K562 (cell line): ENCODE measurements around the gene ITK. TPM values are rescaled to one million over a fixed set of nuclear protein-coding genes. Genes with fewer than 3 reads are reported as not detected.

Experiments
- ATAC-seq: fragments of 200-7000 bp; cut with Tn5 transposase; 3 replicates; pipeline ENCODE4 v1.9.1; 2020; ENCODE audit warnings: moderate library complexity
- BruUV-seq: library from RNA; stranded (reverse); fragments of 400-500 nt; replicated peaks from 2 replicates; lab custom pipeline; 2021; lab: Mats Ljungman, UMichigan
- CTCF ChIA-PET: fragments of 300-600 bp; formaldehyde crosslinking; extraction: SDS; loops from one replicate; lab custom pipeline; 2021; ENCODE audit warnings: low intra/inter-chr PET ratio; lab: Yijun Ruan, JAX
- POLR2A ChIA-PET: fragments of 300-600, 350-650 bp; sonication (Branson Sonifier 250); formaldehyde crosslinking; extraction: SDS; loops from one replicate; lab custom pipeline; 2021; ENCODE audit warnings: antibody characterized with exemption, inconsistent platforms; lab: Yijun Ruan, JAX
- DNase-seq, 4 experiments: peaks; one replicate each; pipeline versions ENCODE4 v3.0.0 to v3.0.0-alpha.2; 2011 to 2018; ENCODE audit warnings: low spot score in 3 of 4, mixed read lengths in 3 of 4; ENCODE audit errors: extremely low read depth in 1 of 4
- FAIRE-seq: peaks from 2 replicates; lab custom pipeline; 2011; peaks lifted over from hg19 to GRCh38; lab: Jason Lieb, UNC
- H2AFZ ChIP-seq: 2 replicates; pipeline ENCODE4 v1.6.0; 2011; ENCODE audit warnings: low read depth, low read length, control low read depth, inconsistent platforms
- H3K27ac ChIP-seq: fragments of 200-600 bp; 3 replicates; pipeline ENCODE4 v1.8.0; 2011; ENCODE audit warnings: low read depth, mild to moderate bottlenecking, control low read depth, inconsistent platforms, low read length, moderate library complexity, mixed read lengths; ENCODE audit errors: extremely low read depth
- H3K27me3 ChIP-seq, 2 experiments: fragments of 300-600 bp in 1 of 2; 2 replicates in 1 of 2; 3 replicates in 1 of 2; pipeline versions ENCODE4 v1.6.0 to v1.8.0; 2011; ENCODE audit warnings: inconsistent platforms in 2 of 2, low read length in 2 of 2, mild to moderate bottlenecking in 1 of 2, mixed read lengths in 1 of 2, moderate library complexity in 1 of 2; ENCODE audit not compliant: control insufficient read depth in 2 of 2, insufficient read depth in 2 of 2
- H3K36me3 ChIP-seq: fragments of 300-600 bp; 3 replicates; pipeline ENCODE4 v1.8.0; 2011; ENCODE audit warnings: mild to moderate bottlenecking, low read length, inconsistent platforms; ENCODE audit not compliant: control insufficient read depth, insufficient read depth
- H3K4me1 ChIP-seq, 2 experiments: fragments of 200-600 bp in 1 of 2; replicated peaks in 1 of 2; 2 replicates in 1 of 2; 3 replicates in 1 of 2; pipeline versions ENCODE4 v1.5.1 to v1.8.0; 2011; ENCODE audit warnings: inconsistent platforms in 2 of 2, low read length in 2 of 2, mild to moderate bottlenecking in 1 of 2, mixed read lengths in 1 of 2, moderate library complexity in 1 of 2; ENCODE audit not compliant: control insufficient read depth in 2 of 2, insufficient read depth in 2 of 2
- H3K4me2 ChIP-seq: 2 replicates; pipeline ENCODE4 v1.6.1; 2011; ENCODE audit warnings: low read length, control low read depth, inconsistent platforms, mixed read lengths; ENCODE audit not compliant: insufficient read depth
- H3K4me3 ChIP-seq: fragments of 200-600 bp; sonication (generic), shearing (Covaris generic); 2 replicates; pipeline ENCODE4 v1.5.1; 2016; ENCODE audit warnings: control low read depth, inconsistent platforms
- H3K79me2 ChIP-seq: fragments of 200-600 bp; 3 replicates; pipeline ENCODE4 v1.8.0; 2011; ENCODE audit warnings: low read length, inconsistent platforms; ENCODE audit not compliant: control insufficient read depth, insufficient read depth
- H3K9ac ChIP-seq, 2 experiments: 2 replicates each; pipeline versions ENCODE4 v1.6.0 to v1.6.1; 2011; ENCODE audit warnings: low read depth in 2 of 2, low read length in 2 of 2, control low read depth in 1 of 2, inconsistent platforms in 1 of 2, mild to moderate bottlenecking in 1 of 2, mixed read lengths in 1 of 2; ENCODE audit not compliant: insufficient read depth in 1 of 2
- H3K9me1 ChIP-seq: one replicate; pipeline ENCODE4 v1.6.0; 2011; ENCODE audit warnings: inconsistent platforms, mild to moderate bottlenecking, low read length, moderate library complexity; ENCODE audit not compliant: control insufficient read depth, insufficient read depth
- H3K9me3 ChIP-seq: replicated peaks from 2 replicates; pipeline ENCODE4 v1.5.1; 2011; ENCODE audit warnings: low read depth, low read length, inconsistent platforms; ENCODE audit not compliant: control insufficient read depth, insufficient read depth
- H4K20me1 ChIP-seq: replicated peaks from 2 replicates; pipeline ENCODE4 v1.6.1; 2011; ENCODE audit warnings: low read length, inconsistent platforms, mixed read lengths; ENCODE audit not compliant: control insufficient read depth, insufficient read depth
- EP300 ChIP-seq: IDR thresholded peaks from 2 replicates; pipeline ENCODE4 v1.6.1; 2012; ENCODE audit warnings: low read length, improper control_type of control experiment
- NFE2L1 ChIP-seq: fragments of 450-650 bp; IDR thresholded peaks from 2 replicates; pipeline ENCODE4 v1.6.1; 2016; ENCODE audit warnings: missing genetic modification characterization, low read depth, mild to moderate bottlenecking, missing compliant biosample characterization, moderate library complexity, borderline replicate concordance
- NR2C1 ChIP-seq, 2 experiments: fragments of 450-650 bp; IDR thresholded peaks; 2 replicates each; pipeline ENCODE4 v1.6.1; 2017; ENCODE audit warnings: mild to moderate bottlenecking in 2 of 2, antibody characterized with exemption in 1 of 2, inconsistent platforms in 1 of 2, missing compliant biosample characterization in 1 of 2, missing genetic modification characterization in 1 of 2
- POLR2G ChIP-seq: fragments of 200-400 bp; formaldehyde crosslinking; IDR thresholded peaks from 2 replicates; pipeline ENCODE4 v1.6.1; 2017; ENCODE audit warnings: low read depth, mild to moderate bottlenecking, antibody characterized with exemption, low read length, moderate library complexity
- RBM22 ChIP-seq: fragments of 200-400 bp; formaldehyde crosslinking; IDR thresholded peaks from 2 replicates; pipeline ENCODE4 v1.6.1; 2018; ENCODE audit warnings: low read length, low read depth; ENCODE audit not compliant: poor library complexity, severe bottlenecking
- RREB1 ChIP-seq: fragments of 250-450 bp; sonication (Bioruptor Pico); IDR thresholded peaks from 2 replicates; pipeline ENCODE4 v1.4.0; 2020
- SIN3A ChIP-seq, 2 experiments: fragments of 150-350 bp in 1 of 2; IDR thresholded peaks; 2 replicates each; pipeline ENCODE4 v1.6.1; 2011 to 2016; ENCODE audit warnings: borderline replicate concordance in 2 of 2, low read depth in 2 of 2, low read length in 2 of 2, mild to moderate bottlenecking in 2 of 2, moderate library complexity in 2 of 2; ENCODE audit not compliant: control insufficient read depth in 1 of 2
- SMAD1 ChIP-seq: fragments of 150-350 bp; IDR thresholded peaks from 2 replicates; pipeline ENCODE4 v1.6.1; 2014; ENCODE audit warnings: low read length, low read depth; ENCODE audit not compliant: partially characterized antibody
- SRSF1 ChIP-seq: fragments of 200-400 bp; formaldehyde crosslinking; IDR thresholded peaks from 2 replicates; pipeline ENCODE4 v1.6.1; 2017; ENCODE audit warnings: mild to moderate bottlenecking, low read depth, low read length, moderate library complexity
- ZNF146 ChIP-seq: IDR thresholded peaks from one replicate; pipeline ENCODE4 v1.6.1; 2018; ENCODE audit warnings: missing compliant biosample characterization; ENCODE audit not compliant: unreplicated experiment
- ZNF324 ChIP-seq: fragments of 250-450 bp; sonication (Bioruptor Pico); IDR thresholded peaks from 2 replicates; pipeline ENCODE4 v1.4.0; 2020; ENCODE audit warnings: mild to moderate bottlenecking
- ZNF584 ChIP-seq: fragments of 200-800 bp; sonication (Bioruptor generic); IDR thresholded peaks from 2 replicates; pipeline ENCODE4 v1.6.1; 2016; ENCODE audit warnings: low read depth, mild to moderate bottlenecking, missing genetic modification characterization, missing compliant biosample characterization
- WGBS: fragments of 100-300 bp; shearing (Covaris generic); methylation state at CpG from one replicate; pipeline ENCODE4 v1.1.6; 2016; ENCODE audit warnings: low coverage, mixed read lengths; ENCODE audit not compliant: insufficient coverage; ENCODE audit errors: missing lambda C conversion rate; 5-methylcytosine and 5-hydroxymethylcytosine counted together
- in situ Hi-C: fragments of 300-500 bp; cut with MboI; formaldehyde crosslinking; loops from 4 replicates; pipeline ENCODE4 v1.15.0; 2018; ENCODE audit warnings: inconsistent platforms, mixed read lengths
- intact Hi-C: fragments of 100-400 bp; cut with micrococcal nuclease; formaldehyde crosslinking; loops from 2 replicates; pipeline ENCODE4 v1.14.2; 2022
- polyA plus RNA-seq, 8 experiments: library from polyadenylated mRNA; depleted of rRNA in 4 of 8; stranded (reverse) in 5 of 8; unstranded in 3 of 8; fragments of >200 nt; fragmentation: Nextera tagmentation in 2 of 8; fragmentation: Illumina TruSeq in 1 of 8; extraction: Ambion mirVana in 2 of 8; extraction: Trizol in 1 of 8; gene quantifications; 2 replicates each; pipeline versions ENCODE4 v1.2.1 to v1.2.3, GENCODE V29; 2011 to 2014; ENCODE audit warnings: inconsistent platforms in 1 of 8, missing spikeins in 1 of 8
- total RNA-seq, 7 experiments: library from RNA; depleted of rRNA in 6 of 7; stranded (reverse); fragments of >200 nt in 6 of 7; fragmentation: Illumina TruSeq in 2 of 7; extraction: Trizol in 2 of 7; gene quantifications; 2 replicates each; pipeline versions ENCODE4 v1.2.1 to v1.2.3, GENCODE V29; 2011 to 2021; ENCODE audit warnings: low replicate concordance in 1 of 7

Gene ITK
- total and polyA plus RNA-seq, 9 of the 15 experiments (the other 6 are each of a cell fraction or from before 2014, with no cell fraction given), result 0.04 to 0.75 TPM; not detected in 7

- CTCF ChIA-PET, result no interaction called here
- Histone ChIP-seq H3K9ac (no peak overlapping the region), H2AFZ (no peak overlapping the region)
These were observed 86.4 kb downstream of the ITK start for GRCh38 chr5:157267025-157267424.

More at GRCh38 chr5:157267025-157267424, 86.4 kb downstream of the ITK start:
- POLR2A ChIA-PET, result interaction anchor here (1.0 kb wide), 1 partner anchor 79 kb away, joined by 3 read pairs; a partner anchor contains a TSS
- DNase-seq (no peak), ATAC-seq (no peak), FAIRE-seq (no peak)
- H3K36me3 ChIP-seq, result no peaks in the 10 kb centered on the region
- H3K79me2 ChIP-seq, result no peaks in the 10 kb centered on the region
- 32% methylated on average over 3 of the region's 3 CpGs for WGBS
- in situ Hi-C loops (no loop called here), intact Hi-C loops (no loop called here)
- no peak overlapping the region for H3K4me2 ChIP-seq
- no peaks in the 10 kb centered on the region for H3K9me1 ChIP-seq
- TF ChIP-seq ZNF584, result no peak
- TF ChIP-seq SMAD1, result no peak
- TF ChIP-seq SRSF1, result no peak
- TF ChIP-seq EP300, result no peak
- no peak for TF ChIP-seq SIN3A (IDR thresholded peaks at IDR 0.05; ENCODE audit: borderline replicate concordance in 2 of 2, control insufficient read depth in 1 of 2, low read depth in 2 of 2, low read length in 2 of 2)
- TF ChIP-seq RBM22, result no peak
- TF ChIP-seq POLR2G, result no peak
- no peak for TF ChIP-seq ZNF146 (CRISPR knock-in tag)
- no peak for TF ChIP-seq RREB1
- no peak for TF ChIP-seq NFE2L1 (tag)
- no peak for TF ChIP-seq ZNF324 (CRISPR knock-in tag)
- TF ChIP-seq NR2C1 (IDR thresholded peaks at IDR 0.05), result no peak
- no peak for TF ChIP-seq NR2C1 (tag; IDR thresholded peaks at IDR 0.05)
- peaks cover 3 to 12% of the 10 kb centered on the region in 2 experiments; a peak in 4 of 5 replicates for H3K4me1 ChIP-seq
- BruUV-seq, result no TSS peak
- H3K9me3 ChIP-seq, result no peaks in the 10 kb centered on the region
- H3K27ac ChIP-seq, result no peak overlapping the region
- no peak overlapping the region for H3K4me3 ChIP-seq
- H4K20me1 ChIP-seq, result no peaks in the 10 kb centered on the region
- peaks cover 2 to 36% of the 10 kb centered on the region in 2 experiments for H3K27me3 ChIP-seq
